Effector memory CD4-positive, alpha-beta T cell (primary cell): Measurements from ENCODE around the gene STX17.

Experiments
- DNase-seq, 3 donors: peaks; one replicate each; pipeline ENCODE4 v3.0.0-alpha.2; 2020
- H3K27ac ChIP-seq: 2 replicates; pipeline ENCODE4 v1.7.0; 2013; ENCODE audit warnings: mild to moderate bottlenecking, low read length, moderate library complexity; ENCODE audit not compliant: insufficient read depth, poor library complexity, severe bottlenecking
- H3K27me3 ChIP-seq: replicated peaks from 2 replicates; pipeline ENCODE4 v1.7.0; 2013; ENCODE audit warnings: mild to moderate bottlenecking, low read length; ENCODE audit not compliant: insufficient read depth, control insufficient read depth, poor library complexity, severe bottlenecking
- H3K36me3 ChIP-seq: 2 replicates; pipeline ENCODE4 v1.7.0; 2013; ENCODE audit warnings: mild to moderate bottlenecking, low read length, moderate library complexity; ENCODE audit not compliant: control insufficient read depth, insufficient read depth
- H3K4me1 ChIP-seq: 2 replicates; pipeline ENCODE4 v1.7.0; 2013; ENCODE audit warnings: low read length, mild to moderate bottlenecking; ENCODE audit not compliant: control insufficient read depth, insufficient read depth, poor library complexity, severe bottlenecking
- H3K4me3 ChIP-seq: 2 replicates; pipeline ENCODE4 v1.7.0; 2013; ENCODE audit warnings: low read length, low read depth, mild to moderate bottlenecking; ENCODE audit not compliant: insufficient read depth, poor library complexity, severe bottlenecking
- H3K9me3 ChIP-seq: 2 replicates; pipeline ENCODE4 v1.7.0; 2013; ENCODE audit warnings: mild to moderate bottlenecking, low read length, moderate library complexity; ENCODE audit not compliant: control insufficient read depth

Gene STX17

DNA sequence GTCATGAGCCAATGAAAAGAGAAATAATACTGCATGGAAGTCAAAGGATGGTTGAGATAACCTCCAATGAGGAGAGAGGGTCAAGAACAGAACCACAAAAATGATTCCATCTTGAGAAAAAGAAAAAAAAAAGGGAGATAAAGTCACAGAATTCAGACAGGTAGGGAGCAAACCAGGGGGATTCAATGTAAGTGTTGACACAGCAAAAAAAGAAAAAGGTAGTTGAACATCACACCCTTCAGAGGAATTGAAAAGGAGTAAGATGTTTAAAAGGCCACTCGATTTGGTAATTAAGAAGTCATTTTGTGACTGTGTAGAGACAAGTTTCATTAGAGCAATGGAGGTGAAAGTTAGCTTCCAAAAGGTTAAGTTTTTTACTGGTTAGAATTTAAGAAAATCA, 113.1 kb downstream of the STX17 start:
- Histone ChIP-seq H3K9me3 (no peaks in the 10 kb centered on the region), H3K27me3 (no peaks in the 10 kb centered on the region), H3K36me3 (peaks cover 53% of the 10 kb centered on the region), H3K4me1 (no peaks in the 10 kb centered on the region), H3K27ac (no peak overlapping the region), H3K4me3 (no peak overlapping the region)
- no peak for DNase-seq
